Measurements from ENCODE around the gene SMIM31. TPM values are rescaled to one million over a fixed set of nuclear protein-coding genes. Genes with fewer than 3 reads are reported as not detected.

SMIM31 gene
- total and polyA plus RNA-seq, 9 of the 15 experiments (the other 6 are each of a cell fraction or from before 2014, with no cell fraction given) = not detected

GRCh38 chr4:164716901-164717300, 37.0 kb upstream of the SMIM31 start (continued):
- no peak for TF ChIP-seq CLOCK (CRISPR knock-in tag; IDR thresholded peaks at IDR 0.05; ENCODE audit: borderline replicate concordance)

- intact Hi-C loops (cut with micrococcal nuclease) (no loop called here), in situ Hi-C loops (cut with MboI) (no loop called here)
- BruUV-seq (replicated peaks) = no TSS peak
- WGBS (ENCODE audit: insufficient coverage, low coverage, missing lambda C conversion rate) = 0% methylated on average over 2 of the region's 2 CpGs
- Histone ChIP-seq H3K79me2 (ENCODE audit: control insufficient read depth, insufficient read depth, low read length) (no peaks in the 10 kb centered on the region), H3K4me1 (replicated peaks in 1 of 2; ENCODE audit: control insufficient read depth in 2 of 2, insufficient read depth in 2 of 2, low read length in 2 of 2) (no peaks in the 10 kb centered on the region), H3K9me1 (ENCODE audit: control insufficient read depth, insufficient read depth, low read length) (no peaks in the 10 kb centered on the region), H3K9ac (ENCODE audit: insufficient read depth in 1 of 2, low read depth in 2 of 2, low read length in 2 of 2) (no peak overlapping the region), H4K20me1 (replicated peaks; ENCODE audit: control insufficient read depth, insufficient read depth, low read length) (no peaks in the 10 kb centered on the region; the same call in 1 of the 2 replicates), H3K9me3 (replicated peaks; ENCODE audit: control insufficient read depth, insufficient read depth, low read depth, low read length) (no peaks in the 10 kb centered on the region), H3K27me3 (ENCODE audit: control insufficient read depth in 2 of 2, insufficient read depth in 2 of 2, low read length in 2 of 2) (no peaks in the 10 kb centered on the region), H3K27ac (ENCODE audit: extremely low read depth, low read depth, low read length) (no peak overlapping the region), H3K4me3 (no peak overlapping the region), H2AFZ (ENCODE audit: low read depth, low read length) (no peak overlapping the region), H3K36me3 (ENCODE audit: control insufficient read depth, insufficient read depth, low read length) (no peaks in the 10 kb centered on the region), H3K4me2 (ENCODE audit: insufficient read depth, low read length) (no peak overlapping the region)
- no peak for ATAC-seq
- POLR2A ChIA-PET = no interaction called here
- FAIRE-seq = no peak
- no peak for TF ChIP-seq CBFA2T2 (conservative IDR thresholded peaks at IDR 0.05)
- no peak for TF ChIP-seq CEBPG (CRISPR knock-in tag; IDR thresholded peaks at IDR 0.05)
- TF ChIP-seq CEBPG (tag; conservative IDR thresholded peaks at IDR 0.05 in 1 of 2, IDR thresholded peaks at IDR 0.05 in 1 of 2) = peak in 1 of 2 experiments; percentile 31; a peak in 1 of 4 replicates
- no peak for TF ChIP-seq EZH2 (IDR thresholded peaks at IDR 0.05; ENCODE audit: borderline replicate concordance, low read depth, low read length)
- DNase-seq (ENCODE audit: extremely low read depth in 1 of 4, low spot score in 3 of 4) = no peak
- CTCF ChIA-PET (ENCODE audit: low intra/inter-chr PET ratio) = no interaction called here
Observed at GRCh38 chr4:164718827-164719226, 35.1 kb upstream of the SMIM31 start.
